HepG2 (cell line): ENCODE data around the gene FAM167B. TPM values are rescaled to one million over a fixed set of nuclear protein-coding genes. Genes with fewer than 3 reads are reported as not detected.

Source experiments
- EED ChIP-seq: sonication (generic); formaldehyde crosslinking; IDR thresholded peaks from 2 replicates; pipeline ENCODE4 v1.5.0; 2020; ENCODE audit warnings: mild to moderate bottlenecking, missing genetic modification reagents
- GABPB1 ChIP-seq: IDR thresholded peaks from 2 replicates; pipeline ENCODE4 v1.6.1; 2016; ENCODE audit warnings: mild to moderate bottlenecking, missing genetic modification reagents, moderate library complexity, missing compliant biosample characterization
- HES4 ChIP-seq: sonication (generic); formaldehyde crosslinking; IDR thresholded peaks from 2 replicates; pipeline ENCODE4 v1.9.0; 2021; ENCODE audit warnings: mild to moderate bottlenecking, missing genetic modification reagents, borderline replicate concordance
- KDM6A ChIP-seq: IDR thresholded peaks from 2 replicates; pipeline ENCODE4 v1.6.1; 2016; ENCODE audit warnings: low read depth
- KLF6 ChIP-seq: IDR thresholded peaks from 2 replicates; pipeline ENCODE4 v1.8.0; 2016; ENCODE audit warnings: missing biosample characterization, missing genetic modification reagents
- LRRFIP1 ChIP-seq: sonication (generic); formaldehyde crosslinking; conservative IDR thresholded peaks from 2 replicates; pipeline ENCODE4 v1.4.0; 2020; ENCODE audit warnings: missing genetic modification reagents
- NBN ChIP-seq: fragments of 450-650 bp; conservative IDR thresholded peaks from 2 replicates; pipeline ENCODE4 v1.6.1; 2017
- NFKB2 ChIP-seq: sonication (generic); formaldehyde crosslinking; IDR thresholded peaks from 2 replicates; pipeline ENCODE4 v1.4.0; 2020; ENCODE audit warnings: missing genetic modification reagents, borderline replicate concordance
- NPAS2 ChIP-seq: sonication (generic); formaldehyde crosslinking; IDR thresholded peaks from 2 replicates; pipeline ENCODE4 v1.8.0; 2022; ENCODE audit warnings: mild to moderate bottlenecking, missing genetic modification reagents, borderline replicate concordance
- NR3C1 ChIP-seq: sonication (generic); formaldehyde crosslinking; IDR thresholded peaks from 2 replicates; pipeline ENCODE4 v1.4.0; 2020; ENCODE audit warnings: missing genetic modification reagents
- POLR2AphosphoS2 ChIP-seq: IDR thresholded peaks from 2 replicates; pipeline ENCODE4 v1.6.1; 2011; ENCODE audit warnings: low read depth, low read length, improper control_type of control experiment
- TCF7L2 ChIP-seq: IDR thresholded peaks from 2 replicates; pipeline ENCODE4 v1.6.1; 2011; ENCODE audit warnings: mild to moderate bottlenecking, low read depth, low read length, moderate library complexity
- TEAD3 ChIP-seq: optimal IDR thresholded peaks from 2 replicates; pipeline ENCODE3; 2016; ENCODE audit warnings: borderline replicate concordance
- TEF ChIP-seq: sonication (generic); formaldehyde crosslinking; IDR thresholded peaks from 2 replicates; pipeline ENCODE4 v1.5.0; 2020; ENCODE audit warnings: missing genetic modification reagents
- YEATS4 ChIP-seq: sonication (generic); formaldehyde crosslinking; IDR thresholded peaks from 2 replicates; pipeline ENCODE4 v1.4.0; 2020; ENCODE audit warnings: missing genetic modification reagents, borderline replicate concordance
- ZNF18 ChIP-seq: sonication (generic); formaldehyde crosslinking; IDR thresholded peaks from 2 replicates; pipeline ENCODE4 v1.8.0; 2022; ENCODE audit warnings: mild to moderate bottlenecking, missing genetic modification reagents; ENCODE audit not compliant: insufficient replicate concordance
- ZNF44 ChIP-seq: sonication (generic); formaldehyde crosslinking; IDR thresholded peaks from 2 replicates; pipeline ENCODE4 v1.5.1; 2020; ENCODE audit warnings: mild to moderate bottlenecking, missing genetic modification reagents
- ZNF446 ChIP-seq: sonication (generic); formaldehyde crosslinking; IDR thresholded peaks from 2 replicates; pipeline ENCODE4 v1.5.0; 2020; ENCODE audit warnings: mild to moderate bottlenecking, missing genetic modification reagents
- ZNF556 ChIP-seq: sonication (generic); formaldehyde crosslinking; IDR thresholded peaks from 2 replicates; pipeline ENCODE4 v1.4.0; 2020; ENCODE audit warnings: mild to moderate bottlenecking, missing genetic modification reagents, borderline replicate concordance
- ZNF816 ChIP-seq: sonication (generic); formaldehyde crosslinking; IDR thresholded peaks from 2 replicates; pipeline ENCODE4 v1.8.0; 2022; ENCODE audit warnings: missing genetic modification reagents, mild to moderate bottlenecking, borderline replicate concordance
- polyA plus RNA-seq, 8 experiments: library from polyadenylated mRNA; depleted of rRNA in 3 of 8; stranded (reverse) in 7 of 8; unstranded in 1 of 8; fragments of >200 nt; fragmentation: Illumina TruSeq in 4 of 8; extraction: Trizol in 4 of 8; gene quantifications; 2 replicates each; pipeline versions ENCODE4 v1.2.1 to v1.2.3, GENCODE V29; 2011 to 2016; ENCODE audit warnings: low read depth in 4 of 8, missing spikeins in 1 of 8, mixed read lengths in 1 of 8; ENCODE audit not compliant: insufficient read depth in 1 of 8
- total RNA-seq, 5 experiments: library from RNA; depleted of rRNA; stranded (reverse); fragments of >200 nt; fragmentation: Illumina TruSeq; extraction: Trizol; gene quantifications; 2 replicates each; pipeline ENCODE4 v1.2.3, GENCODE V29; 2016; ENCODE audit warnings: low read depth in 1 of 5
- TF ChIP-seq, protein P1 (sequence below): sonication (generic); formaldehyde crosslinking; IDR thresholded peaks from 2 replicates; pipeline ENCODE4 v1.4.0; 2020; ENCODE audit warnings: missing genetic modification reagents, borderline replicate concordance

The FAM167B gene
- total and polyA plus RNA-seq, 2 of the 13 experiments (the other 11 are each of a cell fraction or from before 2014, with no cell fraction given) = 0.15 to 0.70 TPM

GRCh38 chr1:32291708-32292538 is 44.9 kb downstream of the FAM167B start, which contains the start of gene HDAC1 (continued):
- TF ChIP-seq LRRFIP1 (CRISPR knock-in tag) = no peak
- peak; percentile 90; the same call in 1 of the 2 replicates for TF ChIP-seq NFKB2
- no peak for TF ChIP-seq TEAD3 (CRISPR knock-in tag)
- TF ChIP-seq, protein P1, sequence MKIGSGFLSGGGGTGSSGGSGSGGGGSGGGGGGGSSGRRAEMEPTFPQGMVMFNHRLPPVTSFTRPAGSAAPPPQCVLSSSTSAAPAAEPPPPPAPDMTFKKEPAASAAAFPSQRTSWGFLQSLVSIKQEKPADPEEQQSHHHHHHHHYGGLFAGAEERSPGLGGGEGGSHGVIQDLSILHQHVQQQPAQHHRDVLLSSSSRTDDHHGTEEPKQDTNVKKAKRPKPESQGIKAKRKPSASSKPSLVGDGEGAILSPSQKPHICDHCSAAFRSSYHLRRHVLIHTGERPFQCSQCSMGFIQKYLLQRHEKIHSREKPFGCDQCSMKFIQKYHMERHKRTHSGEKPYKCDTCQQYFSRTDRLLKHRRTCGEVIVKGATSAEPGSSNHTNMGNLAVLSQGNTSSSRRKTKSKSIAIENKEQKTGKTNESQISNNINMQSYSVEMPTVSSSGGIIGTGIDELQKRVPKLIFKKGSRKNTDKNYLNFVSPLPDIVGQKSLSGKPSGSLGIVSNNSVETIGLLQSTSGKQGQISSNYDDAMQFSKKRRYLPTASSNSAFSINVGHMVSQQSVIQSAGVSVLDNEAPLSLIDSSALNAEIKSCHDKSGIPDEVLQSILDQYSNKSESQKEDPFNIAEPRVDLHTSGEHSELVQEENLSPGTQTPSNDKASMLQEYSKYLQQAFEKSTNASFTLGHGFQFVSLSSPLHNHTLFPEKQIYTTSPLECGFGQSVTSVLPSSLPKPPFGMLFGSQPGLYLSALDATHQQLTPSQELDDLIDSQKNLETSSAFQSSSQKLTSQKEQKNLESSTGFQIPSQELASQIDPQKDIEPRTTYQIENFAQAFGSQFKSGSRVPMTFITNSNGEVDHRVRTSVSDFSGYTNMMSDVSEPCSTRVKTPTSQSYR (CRISPR knock-in tag) = peak; percentile 60; the same call in 1 of the 2 replicates
- TF ChIP-seq TEF = peak; percentile 46; the same call in 1 of the 2 replicates
- TF ChIP-seq ZNF816 (CRISPR knock-in tag) = no peak
- no peak for TF ChIP-seq KDM6A (CRISPR knock-in tag)
- 0 out of 2 replicates have a peak, but pooled peaks have one; percentile 67 for TF ChIP-seq EED (CRISPR knock-in tag)
- no peak for TF ChIP-seq ZNF44 (CRISPR knock-in tag)
- TF ChIP-seq ZNF556 (CRISPR knock-in tag) = no peak
- no peak for TF ChIP-seq NR3C1 (CRISPR knock-in tag)
- no peak for TF ChIP-seq NPAS2 (CRISPR knock-in tag)
- peak; percentile 6 for TF ChIP-seq ZNF18 (CRISPR knock-in tag)
- TF ChIP-seq HES4 (CRISPR knock-in tag) = 0 out of 2 replicates have a peak, but pooled peaks have one; percentile 25
- no peak for TF ChIP-seq NBN
- TF ChIP-seq TCF7L2 = no peak
- TF ChIP-seq YEATS4 = peak; percentile 73
- no peak for TF ChIP-seq ZNF446 (CRISPR knock-in tag)
- peak; percentile 88 for TF ChIP-seq GABPB1 (CRISPR knock-in tag)
- TF ChIP-seq POLR2AphosphoS2 = no peak
- TF ChIP-seq KLF6 (CRISPR knock-in tag) = peak; percentile 45; the same call in 1 of the 2 replicates
